ENCODE measurements around the gene NFKB2. TPM values are rescaled to one million over a fixed set of nuclear protein-coding genes. Genes with fewer than 3 reads are reported as not detected.

The NFKB2 gene
- total RNA-seq, 4 donors from 2014 or later = 13.7 to 54.4 (median 28.8) TPM

DNA sequence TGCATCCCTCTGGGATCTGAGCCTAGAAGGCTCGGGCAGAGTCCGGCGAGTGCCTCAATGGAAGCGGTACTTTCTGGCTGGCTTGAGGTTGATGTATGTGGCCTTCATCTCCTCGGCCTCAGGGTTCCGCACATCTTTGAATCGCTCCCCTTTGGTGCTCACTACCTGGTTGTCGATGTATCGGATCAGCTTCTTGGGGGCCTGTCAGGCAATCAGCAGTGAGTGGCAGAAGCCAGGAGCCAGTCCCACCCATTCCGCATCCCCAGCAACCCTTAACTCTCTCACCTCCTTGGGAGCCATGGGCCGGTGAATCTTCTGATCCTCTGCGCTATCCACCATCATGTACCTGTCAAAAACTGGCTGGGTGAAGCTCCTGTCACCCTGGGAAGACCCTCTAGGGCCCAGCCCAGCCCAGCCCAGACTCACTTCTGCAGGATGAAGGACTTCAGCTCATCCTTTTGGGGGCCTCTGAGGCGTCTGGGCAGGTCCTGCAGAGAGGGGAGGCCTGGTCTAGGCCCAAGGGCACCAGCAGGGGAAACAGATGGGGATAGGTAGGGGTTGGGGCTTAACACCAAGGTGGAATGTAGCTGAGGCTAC, 28.0 kb downstream of the NFKB2 start:
- no peak for ATAC-seq (ENCODE audit: low FRiP score)
- DNase-seq (ENCODE audit: low spot score) = no peak
- TF ChIP-seq, protein P1, sequence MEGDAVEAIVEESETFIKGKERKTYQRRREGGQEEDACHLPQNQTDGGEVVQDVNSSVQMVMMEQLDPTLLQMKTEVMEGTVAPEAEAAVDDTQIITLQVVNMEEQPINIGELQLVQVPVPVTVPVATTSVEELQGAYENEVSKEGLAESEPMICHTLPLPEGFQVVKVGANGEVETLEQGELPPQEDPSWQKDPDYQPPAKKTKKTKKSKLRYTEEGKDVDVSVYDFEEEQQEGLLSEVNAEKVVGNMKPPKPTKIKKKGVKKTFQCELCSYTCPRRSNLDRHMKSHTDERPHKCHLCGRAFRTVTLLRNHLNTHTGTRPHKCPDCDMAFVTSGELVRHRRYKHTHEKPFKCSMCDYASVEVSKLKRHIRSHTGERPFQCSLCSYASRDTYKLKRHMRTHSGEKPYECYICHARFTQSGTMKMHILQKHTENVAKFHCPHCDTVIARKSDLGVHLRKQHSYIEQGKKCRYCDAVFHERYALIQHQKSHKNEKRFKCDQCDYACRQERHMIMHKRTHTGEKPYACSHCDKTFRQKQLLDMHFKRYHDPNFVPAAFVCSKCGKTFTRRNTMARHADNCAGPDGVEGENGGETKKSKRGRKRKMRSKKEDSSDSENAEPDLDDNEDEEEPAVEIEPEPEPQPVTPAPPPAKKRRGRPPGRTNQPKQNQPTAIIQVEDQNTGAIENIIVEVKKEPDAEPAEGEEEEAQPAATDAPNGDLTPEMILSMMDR (IDR thresholded peaks at IDR 0.05) = no peak

DNA sequence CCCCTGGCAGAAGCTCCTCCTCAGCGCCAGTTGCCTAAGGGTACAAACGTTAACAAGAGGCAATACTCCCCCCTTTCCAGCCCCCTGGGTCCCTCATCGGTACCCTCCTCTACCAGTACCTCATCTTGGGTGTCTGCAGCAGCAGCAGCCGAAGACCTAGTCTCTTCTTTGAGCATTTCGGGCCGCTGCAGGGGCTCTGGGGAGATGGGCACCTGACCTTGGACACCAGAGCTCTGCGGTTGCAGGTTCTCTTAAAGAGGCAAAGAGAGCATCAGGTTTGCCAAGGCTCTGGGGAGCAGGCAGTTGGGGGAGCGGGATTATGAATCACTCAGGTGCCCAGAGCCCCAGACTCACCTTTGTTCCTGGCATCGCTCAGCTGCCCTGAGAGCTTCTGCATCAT, 28.6 kb downstream of the NFKB2 start:
- DNase-seq (ENCODE audit: low spot score) (no peak), ATAC-seq (ENCODE audit: low FRiP score) (no peak)
- TF ChIP-seq, protein P1 (IDR thresholded peaks at IDR 0.05) = no peak

DNA sequence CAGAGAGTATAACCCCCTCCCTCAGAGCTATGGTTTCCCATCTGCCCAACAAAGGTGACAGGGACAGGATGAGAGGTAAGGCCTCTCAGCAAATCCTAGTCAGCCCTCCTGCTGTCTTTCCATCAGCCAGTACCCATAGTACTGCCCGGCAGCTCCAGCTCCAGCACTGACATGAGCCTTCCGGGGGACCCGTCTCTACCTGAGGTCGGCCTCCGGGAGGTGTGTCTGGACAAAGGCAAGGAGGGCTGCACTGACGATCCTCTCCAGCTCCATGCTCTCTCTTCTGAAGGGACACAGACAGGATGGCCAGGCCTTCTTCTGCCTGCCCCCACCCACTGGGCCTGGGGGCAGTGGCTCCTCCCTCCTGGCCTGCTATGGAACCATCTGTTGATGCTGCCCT, 29.4 kb downstream of the NFKB2 start:
- TF ChIP-seq, protein P1 (IDR thresholded peaks at IDR 0.05) = no peak
- ATAC-seq (ENCODE audit: low FRiP score) (no peak), DNase-seq (ENCODE audit: low spot score) (no peak)

DNA sequence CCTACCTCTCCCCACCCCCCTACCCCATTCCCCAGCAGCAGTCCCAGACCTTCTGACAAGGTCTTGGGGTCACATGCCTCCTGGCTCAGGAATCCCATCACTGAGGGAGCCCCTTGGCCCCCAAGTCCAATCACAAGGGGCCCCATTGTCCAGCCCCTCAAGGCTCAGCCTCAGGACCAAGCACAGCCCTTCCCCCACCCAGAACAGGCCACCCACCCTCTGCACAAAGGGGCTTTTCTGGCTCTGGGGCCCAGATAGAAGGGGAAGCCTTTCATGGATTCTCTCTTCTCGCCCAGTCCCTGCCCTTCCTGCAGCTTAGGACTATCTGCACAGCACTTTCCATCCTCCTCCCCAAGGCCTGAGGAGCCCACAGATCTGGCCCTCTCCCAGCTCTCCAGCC, 29.9 kb downstream of the NFKB2 start:
- DNase-seq (ENCODE audit: low spot score) = no peak
- TF ChIP-seq, protein P1 (IDR thresholded peaks at IDR 0.05) = no peak
- ATAC-seq (ENCODE audit: low FRiP score) = no peak

DNA sequence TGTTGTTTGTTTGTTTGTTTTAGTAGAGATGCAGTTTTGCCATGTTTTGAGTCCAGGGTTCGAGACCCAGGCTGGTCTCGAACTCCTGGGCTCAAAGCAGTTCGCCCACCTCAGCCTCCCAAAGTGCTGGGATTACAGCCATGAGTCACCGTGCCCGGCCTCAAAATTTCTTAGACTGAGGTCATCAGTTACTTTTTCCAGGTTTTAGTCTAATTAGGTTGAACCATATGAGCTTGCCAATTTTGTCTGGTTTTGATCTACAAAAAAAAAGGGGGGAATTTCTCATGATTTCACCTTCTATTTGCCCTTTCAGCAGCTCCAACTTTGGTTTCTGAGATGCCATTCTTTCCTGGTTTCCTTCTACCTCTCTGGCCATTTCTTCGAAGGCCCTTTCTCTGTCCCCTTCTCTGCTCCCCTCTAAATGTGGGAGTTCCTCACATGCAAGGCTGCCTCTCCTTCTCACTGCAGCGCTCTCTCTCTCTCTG, 31.3 kb downstream of the NFKB2 start:
- ATAC-seq (ENCODE audit: low FRiP score) (no peak), DNase-seq (ENCODE audit: low spot score) (no peak)
- TF ChIP-seq, protein P1 (IDR thresholded peaks at IDR 0.05) = no peak

DNA sequence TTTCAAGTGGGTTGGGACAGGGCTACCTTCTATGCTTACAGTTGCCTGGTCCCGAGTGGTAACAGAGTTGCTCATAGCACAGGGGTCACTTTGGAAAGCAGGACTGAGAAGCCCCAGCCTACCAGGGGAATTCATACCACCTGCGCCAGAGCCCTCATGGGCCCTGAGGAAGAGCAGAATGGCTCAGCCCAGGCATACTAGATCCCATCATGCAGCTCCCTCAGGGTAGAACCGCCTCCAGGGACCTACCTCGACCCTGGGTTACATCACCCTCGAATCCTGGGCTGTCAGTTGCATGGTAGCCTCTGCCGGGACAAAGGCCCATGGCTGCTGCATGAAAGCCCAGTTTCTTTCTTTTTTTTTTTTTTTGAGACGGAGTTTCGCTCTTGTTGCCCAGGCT, 34.0 kb downstream of the NFKB2 start:
- DNase-seq (ENCODE audit: low spot score) (no peak), ATAC-seq (ENCODE audit: low FRiP score) (no peak)
- TF ChIP-seq, protein P1 (IDR thresholded peaks at IDR 0.05) = no peak

DNA sequence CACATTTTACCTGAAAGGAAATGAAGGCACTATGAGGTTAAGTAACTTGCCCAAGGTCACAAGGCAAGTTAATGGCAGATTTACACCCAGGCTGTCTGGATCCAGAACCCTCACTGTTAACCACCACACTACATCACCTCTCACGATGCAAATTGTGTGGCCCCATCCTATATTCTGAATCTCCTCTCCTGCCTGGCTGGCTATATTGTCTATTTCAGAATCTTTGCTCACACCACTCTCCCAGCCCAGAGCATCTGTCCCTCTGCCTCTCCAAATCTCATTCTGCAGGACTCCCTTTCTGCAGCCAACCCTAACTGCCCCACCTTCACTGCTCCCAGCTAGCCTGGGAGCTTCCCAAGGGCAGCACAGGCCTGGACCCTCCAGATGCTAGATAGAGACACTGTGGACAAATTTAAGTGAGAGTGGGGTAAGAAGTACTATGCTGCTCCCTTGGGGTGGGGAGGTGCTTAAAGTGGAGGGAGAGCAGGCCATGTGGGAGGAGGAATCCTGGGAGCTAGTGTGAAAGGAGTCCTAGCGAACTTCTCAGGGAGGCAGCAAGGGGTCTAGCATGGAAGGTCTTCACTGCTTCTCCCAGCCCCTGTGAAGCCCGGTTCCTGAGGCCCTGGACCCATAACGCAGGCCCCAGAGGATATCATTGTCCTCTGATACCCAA, 36.1 kb downstream of the NFKB2 start:
- TF ChIP-seq, protein P1 (IDR thresholded peaks at IDR 0.05) = no peak
- no peak for ATAC-seq (ENCODE audit: low FRiP score)
- DNase-seq (ENCODE audit: low spot score) = no peak
